Esophagus muscularis mucosa (tissue), 2 donors: Measurements from ENCODE around the gene PARD3B.

Experiments used
- EP300 ChIP-seq: sonication (generic); formaldehyde crosslinking; IDR thresholded peaks from one replicate; pipeline ENCODE4 v1.6.1; 2017; ENCODE audit warnings: antibody characterized with exemption
- POLR2A ChIP-seq: fragments of 450-650 bp; IDR thresholded peaks from one replicate; pipeline ENCODE4 v1.6.1; 2017; ENCODE audit warnings: antibody characterized with exemption, moderate library complexity, mild to moderate bottlenecking, low read depth

DNA sequence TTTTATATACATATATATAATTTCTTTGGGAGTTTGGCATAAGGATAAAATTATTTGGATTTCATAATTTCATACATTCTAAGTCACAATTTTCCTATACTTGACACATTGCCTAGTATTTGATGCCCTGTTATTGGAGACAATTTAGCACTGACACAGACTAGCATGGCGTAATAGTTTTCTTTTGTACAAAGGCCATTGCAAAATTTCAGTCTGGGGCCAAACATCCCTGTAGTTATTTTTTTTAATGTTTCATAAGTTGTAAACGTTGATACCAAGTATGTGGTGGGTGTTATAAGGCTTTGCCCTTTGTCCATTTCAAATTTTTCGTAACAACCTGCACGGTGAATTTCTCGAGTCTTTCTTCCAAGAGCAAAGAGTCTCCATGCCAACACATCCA, 1041.4 kb downstream of the PARD3B start:
- no peak for TF ChIP-seq EP300
- no peak for TF ChIP-seq POLR2A
